Measurements from ENCODE around the gene TMEM215. TPM values are rescaled to one million over a fixed set of nuclear protein-coding genes. Genes with fewer than 3 reads are reported as not detected.

The TMEM215 gene, protein sequence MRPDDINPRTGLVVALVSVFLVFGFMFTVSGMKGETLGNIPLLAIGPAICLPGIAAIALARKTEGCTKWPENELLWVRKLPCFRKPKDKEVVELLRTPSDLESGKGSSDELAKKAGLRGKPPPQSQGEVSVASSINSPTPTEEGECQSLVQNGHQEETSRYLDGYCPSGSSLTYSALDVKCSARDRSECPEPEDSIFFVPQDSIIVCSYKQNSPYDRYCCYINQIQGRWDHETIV
- total RNA-seq: not detected

DNA sequence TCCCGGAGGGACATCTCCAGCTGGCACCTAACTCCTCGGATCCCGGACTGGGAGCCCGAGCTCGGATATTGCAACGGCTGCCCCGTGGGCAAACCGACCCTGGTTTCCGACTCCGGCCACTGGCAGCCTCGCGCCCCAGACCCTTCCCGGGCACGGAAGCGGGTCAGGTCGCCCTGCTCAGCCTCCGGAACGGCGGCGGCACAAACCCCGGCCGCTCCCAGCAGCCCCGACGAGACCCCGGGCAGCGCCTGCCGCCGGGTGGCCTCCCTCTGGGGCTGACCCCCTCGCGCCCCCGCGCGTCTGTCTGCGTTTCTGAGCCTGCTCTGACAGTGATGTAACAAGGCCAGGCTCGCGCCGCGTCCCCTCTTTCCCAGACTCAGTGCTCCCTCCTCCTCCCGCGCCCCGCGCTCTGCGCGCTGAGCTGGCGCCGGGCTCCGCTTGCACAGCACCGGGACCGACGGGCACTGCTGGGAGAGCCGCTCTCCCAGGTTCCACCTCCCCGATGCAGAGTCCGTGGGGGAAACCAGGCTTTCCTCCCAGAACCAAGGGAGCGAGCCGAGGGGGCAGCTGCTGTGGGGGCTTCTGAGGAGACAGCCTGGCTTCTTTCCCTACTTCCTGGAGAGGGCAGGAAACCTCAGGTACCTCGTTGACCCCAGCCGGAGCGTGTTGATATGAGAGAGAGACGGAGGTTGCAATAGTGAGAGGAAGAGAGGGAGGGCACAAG lies at the start of gene TMEM215:
Gene TMEM215, plus strand, starts transcription at position 373 of the 724 bp plus-strand sequence. CDS start 644 bp downstream, outside the sequence.
- POLR2A ChIA-PET: no interaction called here
- no peak within 1 kb of the TSS for H3K4me3 Mint-ChIP-seq
- no peaks in the 10 kb centered on the region for H3K4me1 Mint-ChIP-seq
- DNase-seq: no peak
- H3K27ac Mint-ChIP-seq: no peak within 1 kb of the TSS
- H3K9me3 Mint-ChIP-seq: no peaks in the 10 kb centered on the region
- H3K27me3 Mint-ChIP-seq: peaks cover 64% of the 10 kb centered on the region
- CTCF ChIA-PET: no interaction called here
- no peaks in the 10 kb centered on the region for H3K36me3 Mint-ChIP-seq (ENCODE audit: low read depth)

DNA sequence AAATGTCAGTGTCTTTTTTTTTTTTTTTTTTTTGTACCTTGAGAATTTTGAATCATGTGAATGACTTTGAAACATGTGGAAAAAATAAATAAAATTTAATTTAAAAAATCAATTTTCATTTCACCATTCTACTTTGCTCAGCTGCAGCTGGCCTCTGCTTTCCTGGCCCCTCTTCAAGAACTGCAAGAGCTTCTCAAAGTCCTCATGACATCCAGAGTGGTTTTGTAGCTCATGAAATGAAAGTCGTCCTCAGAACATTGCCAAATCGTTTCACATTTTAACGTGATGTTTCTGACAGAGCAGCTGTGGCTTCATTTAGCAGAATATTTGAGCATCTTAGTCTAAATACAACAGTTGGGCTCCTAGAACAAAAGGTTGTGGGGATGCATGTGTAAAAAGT lies 47.9 kb upstream of the TMEM215 start:
- Mint-ChIP-seq H3K4me3 (no peak overlapping the region), H3K36me3 (ENCODE audit: low read depth) (no peaks in the 10 kb centered on the region), H3K4me1 (no peaks in the 10 kb centered on the region), H3K9me3 (peaks cover 3% of the 10 kb centered on the region), H3K27me3 (peaks cover 4% of the 10 kb centered on the region), H3K27ac (no peak overlapping the region)
- no peak for DNase-seq
- CTCF ChIA-PET: interaction anchor here (0.6 kb wide), 1 partner anchor 476 kb away, joined by 3 read pairs; no protein-coding TSS in a partner anchor
- POLR2A ChIA-PET: no interaction called here

DNA sequence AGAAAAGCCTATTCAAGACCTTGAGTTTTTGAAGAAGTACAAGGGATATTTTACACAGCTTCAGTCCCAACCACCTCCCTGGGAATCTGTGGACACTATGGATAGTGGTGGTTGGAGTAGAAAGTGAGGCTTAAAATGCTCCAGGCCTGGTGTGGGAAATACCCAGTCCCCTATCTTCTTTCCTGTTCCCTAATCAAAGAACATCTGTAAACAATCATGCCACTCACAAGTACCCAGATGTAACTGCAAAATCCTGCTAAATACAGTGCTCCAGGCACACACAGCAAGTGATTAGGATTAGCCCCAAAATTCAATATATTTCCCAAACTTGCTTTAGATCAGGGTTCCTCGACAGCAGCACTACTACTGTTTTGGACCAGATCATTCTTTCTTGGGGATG lies 46.0 kb upstream of the TMEM215 start:
- DNase-seq: no peak
- Mint-ChIP-seq H3K4me3 (no peak overlapping the region), H3K27me3 (peaks cover 4% of the 10 kb centered on the region), H3K4me1 (no peaks in the 10 kb centered on the region), H3K36me3 (ENCODE audit: low read depth) (no peaks in the 10 kb centered on the region), H3K9me3 (peaks cover 3% of the 10 kb centered on the region), H3K27ac (no peak overlapping the region)
- CTCF ChIA-PET: no interaction called here
- POLR2A ChIA-PET: no interaction called here

DNA sequence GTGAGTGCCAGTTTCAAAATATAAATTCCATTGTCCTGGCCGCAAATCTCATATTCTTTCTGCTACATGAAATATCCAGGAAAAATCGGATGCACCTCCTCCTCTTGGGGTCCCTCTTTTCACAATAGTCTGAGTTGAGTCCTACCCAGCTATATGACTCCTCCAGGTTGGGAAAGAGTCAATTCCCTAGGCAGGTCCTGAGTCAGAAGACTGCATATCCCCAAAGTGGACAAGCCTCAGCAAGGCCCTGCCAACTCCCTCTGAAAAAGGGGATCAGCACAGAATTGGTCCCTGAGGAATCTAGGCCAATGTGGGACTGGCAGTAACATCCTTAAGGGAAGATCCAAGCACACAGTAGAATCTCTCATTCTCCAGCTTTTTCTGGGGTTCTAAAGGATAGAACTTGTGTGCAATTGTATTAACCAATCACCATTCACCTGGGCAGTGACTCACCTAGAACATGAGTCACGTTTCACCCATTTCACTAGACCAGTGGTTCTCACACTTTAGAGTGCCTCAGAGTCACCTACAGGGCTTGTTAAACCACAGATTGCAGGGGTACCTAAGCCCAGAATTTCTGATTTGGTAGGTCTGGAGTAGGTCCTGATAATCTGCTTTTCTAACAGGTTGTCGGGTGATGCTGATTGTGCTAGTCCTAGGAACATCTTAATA lies 44.7 kb upstream of the TMEM215 start:
- H3K27ac Mint-ChIP-seq: no peak overlapping the region
- H3K4me3 Mint-ChIP-seq: no peak overlapping the region
- no peaks in the 10 kb centered on the region for H3K4me1 Mint-ChIP-seq

DNA sequence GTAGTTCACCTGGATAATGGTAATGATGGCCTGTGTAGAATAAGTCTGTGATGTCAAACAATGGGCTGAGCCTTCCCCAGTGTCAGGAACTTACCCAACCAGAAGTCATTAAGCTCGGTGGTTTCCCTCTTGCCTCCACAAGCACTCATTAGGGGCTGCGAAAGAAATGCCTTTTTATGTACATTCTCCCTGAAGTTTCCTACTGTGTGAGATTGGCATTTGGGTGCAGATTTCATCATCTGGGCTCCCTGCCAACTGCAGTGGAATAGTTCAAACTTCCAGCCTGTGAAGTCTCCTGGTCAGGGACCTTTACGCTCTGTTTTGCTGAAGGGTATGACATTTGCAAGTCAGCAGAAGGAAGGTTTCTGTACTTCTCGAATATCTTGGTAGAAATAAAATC lies 41.6 kb upstream of the TMEM215 start:
- CTCF ChIA-PET: interaction anchor here (0.6 kb wide), 1 partner anchor 37 kb away, joined by 3 read pairs; no protein-coding TSS in a partner anchor
- H3K9me3 Mint-ChIP-seq: no peaks in the 10 kb centered on the region
- no peak overlapping the region for H3K4me3 Mint-ChIP-seq
- POLR2A ChIA-PET: no interaction called here
- H3K27me3 Mint-ChIP-seq: no peaks in the 10 kb centered on the region
- H3K4me1 Mint-ChIP-seq: no peaks in the 10 kb centered on the region
- DNase-seq: no peak
- no peak overlapping the region for H3K27ac Mint-ChIP-seq
- no peaks in the 10 kb centered on the region for H3K36me3 Mint-ChIP-seq (ENCODE audit: low read depth)

More for the DNA sequence above, 44.7 kb upstream of the TMEM215 start:
- ChIA-PET CTCF (no interaction called here), POLR2A (no interaction called here)
- no peak for DNase-seq
- peaks cover 4% of the 10 kb centered on the region for H3K27me3 Mint-ChIP-seq
- H3K9me3 Mint-ChIP-seq: peaks cover 3% of the 10 kb centered on the region
- no peaks in the 10 kb centered on the region for H3K36me3 Mint-ChIP-seq (ENCODE audit: low read depth)

DNA sequence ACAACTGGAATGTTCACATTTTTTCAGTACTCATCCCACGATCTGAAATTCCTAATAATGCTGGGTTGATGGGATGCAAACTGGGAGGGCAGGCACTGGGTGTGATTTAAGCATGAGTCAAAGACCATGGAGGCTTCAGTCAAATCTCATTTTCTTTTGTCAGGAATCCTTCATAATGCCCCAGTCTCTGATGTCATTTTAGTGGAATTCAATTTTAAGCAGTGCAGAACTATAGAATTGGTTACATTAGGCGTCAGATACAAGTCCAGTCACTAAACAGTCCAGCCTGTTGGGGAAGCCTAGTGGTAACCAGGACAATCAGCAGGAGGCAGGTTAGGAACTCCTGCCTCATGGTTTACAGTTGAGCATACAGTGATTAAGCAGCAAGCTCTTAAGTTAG lies 41.0 kb upstream of the TMEM215 start:
- no peaks in the 10 kb centered on the region for H3K27me3 Mint-ChIP-seq
- H3K27ac Mint-ChIP-seq: no peak overlapping the region
- no peaks in the 10 kb centered on the region for H3K36me3 Mint-ChIP-seq (ENCODE audit: low read depth)
- H3K4me3 Mint-ChIP-seq: no peak overlapping the region
- DNase-seq: no peak
- ChIA-PET CTCF (interaction anchor here (0.6 kb wide), 1 partner anchor 36 kb away, joined by 3 read pairs; no protein-coding TSS in a partner anchor), POLR2A (no interaction called here)
- no peaks in the 10 kb centered on the region for H3K9me3 Mint-ChIP-seq
- H3K4me1 Mint-ChIP-seq: no peaks in the 10 kb centered on the region

DNA sequence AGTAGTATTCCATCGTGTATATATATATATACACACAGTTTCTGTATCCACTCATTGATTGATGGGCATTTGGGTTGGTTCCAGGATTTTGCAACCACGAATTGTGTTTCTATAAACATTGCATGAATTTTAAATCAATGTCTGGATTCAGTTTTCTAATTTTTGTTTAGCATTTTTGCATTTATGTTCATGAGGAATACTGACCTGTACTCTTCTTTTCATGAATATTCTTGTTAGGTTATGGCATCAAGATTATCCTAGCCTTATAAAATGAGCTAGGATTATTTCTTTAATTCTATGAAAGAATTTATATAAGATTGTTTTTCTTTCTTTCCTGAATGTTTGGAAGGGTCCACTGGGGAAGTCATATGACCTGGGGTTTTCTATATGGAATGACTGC lies 35.3 kb upstream of the TMEM215 start:
- no peaks in the 10 kb centered on the region for H3K27me3 Mint-ChIP-seq
- POLR2A ChIA-PET: no interaction called here
- no peak overlapping the region for H3K27ac Mint-ChIP-seq

DNA sequence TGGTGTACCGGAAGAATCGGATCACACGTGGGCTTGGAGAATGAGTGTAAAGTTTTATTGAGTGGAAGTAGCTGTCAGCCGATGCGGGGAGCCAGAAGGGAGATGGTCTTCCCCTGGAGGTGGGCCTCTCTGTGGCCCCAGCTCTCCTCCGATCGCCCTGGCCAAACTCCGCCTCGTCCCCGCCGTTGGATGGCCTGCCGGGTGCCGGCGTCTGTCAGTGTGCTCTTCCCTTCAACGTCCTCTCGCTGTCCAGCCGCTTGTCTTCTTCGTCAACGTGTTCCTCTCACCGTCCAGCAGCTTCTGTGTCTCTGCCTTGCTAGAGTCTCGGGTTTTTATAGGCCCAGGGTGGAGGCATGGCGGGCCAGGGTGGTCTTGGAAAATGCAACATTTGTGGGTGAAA lies 27.6 kb upstream of the TMEM215 start:
- no peak for DNase-seq
- ChIA-PET POLR2A (no interaction called here), CTCF (no interaction called here)
- no peaks in the 10 kb centered on the region for H3K4me1 Mint-ChIP-seq
- H3K36me3 Mint-ChIP-seq (ENCODE audit: low read depth): no peaks in the 10 kb centered on the region
- H3K27ac Mint-ChIP-seq: no peak overlapping the region
- H3K4me3 Mint-ChIP-seq: no peak overlapping the region
- no peaks in the 10 kb centered on the region for H3K27me3 Mint-ChIP-seq
- H3K9me3 Mint-ChIP-seq: no peaks in the 10 kb centered on the region

More for the DNA sequence above, 35.3 kb upstream of the TMEM215 start:
- Mint-ChIP-seq H3K9me3 (no peaks in the 10 kb centered on the region), H3K4me3 (no peak overlapping the region), H3K36me3 (ENCODE audit: low read depth) (no peaks in the 10 kb centered on the region), H3K4me1 (no peaks in the 10 kb centered on the region)
- CTCF ChIA-PET: no interaction called here
- no peak for DNase-seq

DNA sequence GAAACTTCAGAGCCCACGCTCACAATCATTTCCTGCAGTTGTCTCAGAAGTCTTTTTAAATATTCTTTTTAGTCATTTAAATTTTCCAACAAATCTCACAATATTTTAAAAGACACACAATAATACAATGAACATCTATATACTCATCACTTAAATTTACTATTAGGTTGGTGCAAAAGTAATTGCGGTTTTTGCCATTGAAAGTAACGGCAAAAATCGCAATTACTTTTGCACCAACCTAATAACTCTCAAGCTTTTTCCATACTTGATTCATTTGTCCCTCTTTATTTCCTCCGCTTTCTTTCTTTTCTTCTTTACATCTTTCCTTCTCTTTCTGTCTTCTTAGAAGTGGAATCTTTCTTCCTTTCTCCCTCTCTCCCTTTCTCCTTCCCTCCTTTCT lies 19.2 kb upstream of the TMEM215 start:
- no peaks in the 10 kb centered on the region for H3K9me3 Mint-ChIP-seq
- POLR2A ChIA-PET: no interaction called here
- no peak overlapping the region for H3K4me3 Mint-ChIP-seq
- no peak for DNase-seq
- H3K27me3 Mint-ChIP-seq: peaks cover 4% of the 10 kb centered on the region
- H3K4me1 Mint-ChIP-seq: no peaks in the 10 kb centered on the region
- no peak overlapping the region for H3K27ac Mint-ChIP-seq
- CTCF ChIA-PET: no interaction called here
- no peaks in the 10 kb centered on the region for H3K36me3 Mint-ChIP-seq (ENCODE audit: low read depth)

DNA sequence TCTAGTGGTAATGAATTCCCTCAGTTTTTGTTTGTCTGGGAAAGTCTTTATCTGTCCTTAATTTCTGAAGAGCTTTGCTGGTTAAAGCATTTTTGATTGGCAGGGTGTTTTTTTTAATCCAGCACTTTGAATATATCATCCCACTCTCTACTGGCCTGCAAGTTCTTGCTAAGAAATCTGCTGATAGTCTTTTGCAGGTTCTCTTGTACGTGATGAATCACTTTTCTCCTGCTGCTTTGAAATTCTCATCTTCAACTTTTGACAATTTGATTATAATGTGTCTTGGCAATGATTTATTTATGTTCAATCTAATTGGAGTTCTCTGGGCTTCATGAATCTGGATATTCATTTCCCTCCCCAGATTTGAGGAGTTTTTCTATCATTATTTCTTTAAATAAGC lies 8.1 kb upstream of the TMEM215 start:
- Mint-ChIP-seq H3K9me3 (peaks cover 5% of the 10 kb centered on the region), H3K4me1 (no peaks in the 10 kb centered on the region), H3K4me3 (no peak overlapping the region), H3K27ac (no peak overlapping the region), H3K27me3 (peaks cover 13% of the 10 kb centered on the region), H3K36me3 (ENCODE audit: low read depth) (no peaks in the 10 kb centered on the region)
- CTCF ChIA-PET: no interaction called here
- DNase-seq: no peak
- POLR2A ChIA-PET: no interaction called here

DNA sequence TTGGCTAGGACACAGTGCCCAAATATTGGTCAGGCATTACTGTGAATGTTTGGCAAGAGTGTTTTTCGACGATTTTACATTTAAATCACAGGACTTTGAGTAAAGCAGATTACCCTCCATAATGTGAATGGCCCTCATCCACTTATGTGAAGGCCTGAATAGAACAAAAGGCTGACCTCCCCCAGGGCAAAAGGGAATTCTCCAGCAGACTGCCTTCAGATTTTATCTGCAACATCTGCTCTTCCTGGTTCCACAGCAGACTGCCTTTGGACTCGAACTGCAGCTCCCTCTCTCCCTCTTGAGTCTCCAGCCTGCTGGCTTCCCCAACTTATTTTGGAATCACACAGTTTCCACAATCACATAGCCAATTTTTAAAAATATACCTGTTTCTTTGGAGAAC lies 7.1 kb upstream of the TMEM215 start:
- no peaks in the 10 kb centered on the region for H3K4me1 Mint-ChIP-seq
- POLR2A ChIA-PET: no interaction called here
- CTCF ChIA-PET: no interaction called here
- peaks cover 21% of the 10 kb centered on the region for H3K27me3 Mint-ChIP-seq
- H3K4me3 Mint-ChIP-seq: no peak overlapping the region
- no peak for DNase-seq
- peaks cover 5% of the 10 kb centered on the region for H3K9me3 Mint-ChIP-seq
- no peaks in the 10 kb centered on the region for H3K36me3 Mint-ChIP-seq (ENCODE audit: low read depth)
- H3K27ac Mint-ChIP-seq: no peak overlapping the region

DNA sequence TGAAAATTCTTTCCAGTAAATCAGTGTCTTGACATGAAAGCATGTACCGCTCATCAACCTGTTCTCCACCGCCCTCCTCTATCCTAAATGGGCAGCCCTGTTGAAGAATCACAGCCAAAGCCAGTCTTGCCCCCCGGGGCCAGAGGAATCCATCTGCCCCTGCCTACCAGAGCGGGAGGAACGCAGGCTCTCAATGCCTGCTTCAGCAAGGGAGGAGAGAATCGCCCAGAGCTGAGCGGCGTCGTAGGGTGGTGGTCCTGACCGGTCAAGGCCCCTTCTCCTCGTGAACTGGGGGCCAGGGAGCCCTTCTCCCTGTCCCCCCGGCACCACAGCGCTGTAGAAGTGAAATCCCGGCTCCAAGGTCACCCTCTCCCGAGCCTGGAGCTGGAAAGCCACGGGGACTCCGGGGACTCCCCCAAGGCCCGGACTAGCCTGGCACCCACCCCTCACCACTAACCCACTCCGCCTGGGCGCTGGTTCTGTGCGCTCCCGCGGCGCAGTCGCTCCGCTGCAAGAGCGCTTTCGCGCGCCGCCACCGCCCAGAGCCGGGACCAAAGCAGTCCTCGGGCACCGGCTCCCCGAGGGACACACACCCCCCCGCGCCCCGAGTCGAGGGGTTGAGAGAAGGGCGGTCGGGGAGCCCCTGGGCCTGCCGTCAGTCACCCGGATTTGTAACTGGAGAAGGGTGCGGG lies 718 bp upstream of the TMEM215 start:
- Mint-ChIP-seq H3K9me3 (no peaks in the 10 kb centered on the region), H3K4me1 (no peaks in the 10 kb centered on the region), H3K27me3 (peaks cover 59% of the 10 kb centered on the region), H3K4me3 (no peak overlapping the region), H3K36me3 (ENCODE audit: low read depth) (no peaks in the 10 kb centered on the region), H3K27ac (no peak overlapping the region)
- DNase-seq: no peak
- ChIA-PET POLR2A (no interaction called here), CTCF (no interaction called here)

DNA sequence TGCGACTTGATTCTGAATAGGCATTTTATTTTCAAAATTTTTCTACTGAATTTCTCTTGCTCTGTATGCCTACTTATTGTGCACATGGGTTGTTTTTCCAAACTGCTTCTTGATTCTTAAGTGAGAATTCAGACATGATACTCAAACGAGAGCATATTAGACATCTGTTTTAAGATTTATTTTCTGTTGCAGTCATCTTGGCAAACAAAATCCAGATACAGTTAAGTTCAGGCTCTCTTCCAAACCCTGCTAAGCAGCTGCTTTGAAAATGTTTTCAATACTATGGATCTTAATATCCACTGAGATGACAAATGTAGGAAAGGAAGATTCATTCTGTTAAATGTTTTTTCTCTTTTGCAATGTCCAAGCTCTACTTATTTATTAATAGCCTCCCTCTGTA lies 4.5 kb downstream of the TMEM215 start:
- no peaks in the 10 kb centered on the region for H3K36me3 Mint-ChIP-seq (ENCODE audit: low read depth)
- POLR2A ChIA-PET: no interaction called here
- no peak for DNase-seq
- CTCF ChIA-PET: no interaction called here
- H3K4me3 Mint-ChIP-seq: no peak overlapping the region
- peaks cover 43% of the 10 kb centered on the region for H3K27me3 Mint-ChIP-seq
- H3K9me3 Mint-ChIP-seq: no peaks in the 10 kb centered on the region
- no peaks in the 10 kb centered on the region for H3K4me1 Mint-ChIP-seq
- no peak overlapping the region for H3K27ac Mint-ChIP-seq

All from activated CD4-positive, alpha-beta T cell treated with anti-CD3 and anti-CD28 coated beads, Interleukin-2, amount 10 ng/mL, durations not matched to agents 7 days and 5 days (primary cell).